ENCODE measurements around the gene MRPL16.
A peak's percentile ranks its signal among the peaks of the same experiment; 100 is the strongest.

Gene MRPL16

GRCh38 chr11:59765068-59765735 is 45.4 kb downstream of the MRPL16 start:
- no peak for DNase-seq (ENCODE audit: low spot score)
- no peak overlapping the region for H3K27ac ChIP-seq
- TF ChIP-seq CTCF (IDR thresholded peaks at IDR 0.05) = no peak
- H3K4me3 ChIP-seq = no peak overlapping the region

GRCh38 chr11:59761993-59762392 is 48.6 kb downstream of the MRPL16 start:
- no peak overlapping the region for H3K27ac ChIP-seq
- H3K4me3 ChIP-seq = no peak overlapping the region
- no peak for TF ChIP-seq CTCF (IDR thresholded peaks at IDR 0.05)
- DNase-seq (ENCODE audit: low spot score) = no peak

- Histone ChIP-seq H3K4me3 (no peak overlapping the region), H3K27ac (no peak overlapping the region)
- no peak for TF ChIP-seq CTCF (IDR thresholded peaks at IDR 0.05)
- no peak for DNase-seq (ENCODE audit: low spot score)
Observed at GRCh38 chr11:59760771-59761170, 49.8 kb downstream of the MRPL16 start.

- no peak for DNase-seq (ENCODE audit: low spot score)
- H3K27ac ChIP-seq = no peak overlapping the region
- no peak for TF ChIP-seq CTCF (IDR thresholded peaks at IDR 0.05)
- no peak overlapping the region for H3K4me3 ChIP-seq
Observed at GRCh38 chr11:59759900-59760299, 50.7 kb downstream of the MRPL16 start.

- no peak overlapping the region for H3K27ac ChIP-seq
Observed at GRCh38 chr11:59758401-59759037, 52.1 kb downstream of the MRPL16 start.

GRCh38 chr11:59756845-59757244 is 53.7 kb downstream of the MRPL16 start:
- no peak for TF ChIP-seq CTCF (IDR thresholded peaks at IDR 0.05)
- peak overlapping the region; percentile 79 for H3K4me3 ChIP-seq
- no peak for DNase-seq (ENCODE audit: low spot score)
- H3K27ac ChIP-seq = peak overlapping the region; percentile 83 to 89

More at GRCh38 chr11:59758401-59759037, 52.1 kb downstream of the MRPL16 start:
- no peak for DNase-seq (ENCODE audit: low spot score)
- no peak for TF ChIP-seq CTCF (IDR thresholded peaks at IDR 0.05)
- H3K4me3 ChIP-seq = no peak overlapping the region

- no peak for DNase-seq (ENCODE audit: low spot score)
- no peak for TF ChIP-seq CTCF (IDR thresholded peaks at IDR 0.05)
- H3K27ac ChIP-seq = peak overlapping the region; percentile 83 to 89
- peak overlapping the region; percentile 79 for H3K4me3 ChIP-seq
Observed at GRCh38 chr11:59756558-59756840, 54.1 kb downstream of the MRPL16 start.
